Lower leg skin (tissue), 3 donors: Measurements from ENCODE around the gene TXNL1.

Experiments used
- CTCF ChIP-seq, 3 donors: fragments of 450-650 bp; IDR thresholded peaks; one replicate each; pipeline ENCODE4 v1.5.1; 2016; ENCODE audit warnings: antibody characterized with exemption in 3 of 3, mild to moderate bottlenecking in 3 of 3, moderate library complexity in 2 of 3
- POLR2A ChIP-seq, 2 donors: fragments of 450-650 bp; IDR thresholded peaks; one replicate each; pipeline ENCODE4 v1.6.1; 2016 to 2017; ENCODE audit warnings: antibody characterized with exemption in 2 of 2, mild to moderate bottlenecking in 1 of 2, moderate library complexity in 1 of 2

- TF ChIP-seq CTCF (IDR thresholded peaks at IDR 0.05) (no peak), POLR2A (IDR thresholded peaks at IDR 0.05) (no peak)
Measured at GRCh38 chr18:56652802-56653201, 14.4 kb upstream of the TXNL1 start.
